ENCODE results near the gene PDZD2.
"Not testable (repeated sequence)": the region's sequence is repeated elsewhere in the genome, so short reads cannot be mapped to it uniquely, and the experiment has no call there.

The PDZD2 gene

DNA sequence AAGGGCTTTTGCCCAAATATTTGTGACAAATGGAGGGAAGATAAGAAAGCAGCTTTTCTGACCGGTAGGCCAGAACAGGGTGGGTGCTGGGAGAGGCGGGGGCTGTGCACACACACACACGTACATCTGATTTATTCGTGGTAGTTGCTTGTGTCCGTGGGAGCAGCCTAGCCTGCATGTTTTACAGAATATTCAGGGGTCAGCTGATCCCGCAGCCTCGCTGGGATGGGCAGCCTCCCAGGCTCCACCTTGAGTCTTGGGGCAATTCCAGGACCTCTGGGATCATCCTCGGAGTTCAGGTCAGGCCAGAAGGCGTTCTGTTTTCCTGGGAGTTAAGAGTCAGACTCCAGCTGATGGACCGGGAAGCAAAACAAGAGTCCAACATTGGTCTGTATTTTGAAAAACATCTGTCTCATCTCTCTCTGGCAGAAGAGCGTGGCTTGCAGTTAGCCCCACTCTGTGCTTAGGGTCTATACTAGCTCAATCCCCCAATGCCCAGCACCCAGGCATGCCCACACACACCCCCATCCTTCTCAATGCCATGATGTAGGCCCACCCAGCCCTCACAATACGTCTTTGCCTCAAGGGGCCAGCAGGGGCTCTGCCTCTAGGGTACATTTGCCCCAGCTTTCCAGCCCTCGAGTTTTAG lies 324.6 kb downstream of the PDZD2 start:
- DNase-seq (ENCODE audit: extremely low read depth in 1 of 2, low read depth in 1 of 2), result no peak

DNA sequence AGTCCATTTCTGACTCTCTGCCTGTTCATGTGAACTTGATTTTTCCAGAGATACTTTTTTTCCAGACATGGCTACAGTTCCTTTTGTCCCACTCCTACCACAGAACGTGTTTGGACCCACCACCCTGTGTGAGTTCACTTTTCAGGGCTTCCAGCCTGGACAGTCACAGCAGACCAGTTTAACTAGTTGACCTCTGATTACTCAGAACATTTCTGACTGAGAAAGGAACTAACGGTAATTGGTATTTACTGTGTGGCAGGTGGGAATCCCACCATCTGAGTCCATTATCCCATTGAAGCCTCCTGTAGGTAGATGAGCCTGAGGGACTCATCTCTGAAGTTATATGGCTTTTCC lies 325.1 kb downstream of the PDZD2 start:
- no peak for DNase-seq (ENCODE audit: extremely low read depth in 1 of 2, low read depth in 1 of 2)

DNA sequence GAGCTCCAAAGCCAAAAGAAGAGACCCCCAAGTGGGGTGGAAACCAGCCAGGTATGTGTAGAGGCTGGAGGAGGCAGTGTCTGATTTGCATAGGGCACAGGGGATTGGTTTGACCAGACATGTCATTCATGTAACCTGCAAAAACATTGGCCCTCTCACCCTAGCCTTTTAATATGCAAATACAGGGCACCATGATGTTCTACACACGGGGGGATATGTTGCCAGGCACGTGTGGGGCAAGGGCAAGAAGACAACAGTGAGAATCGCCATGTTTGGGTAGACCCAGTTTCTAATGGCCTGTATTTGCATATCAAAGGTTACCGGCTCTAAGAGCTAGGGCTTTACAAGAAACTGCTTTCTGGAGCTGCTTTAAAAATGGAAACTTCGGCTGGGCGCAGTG lies 326.3 kb downstream of the PDZD2 start:
- DNase-seq (ENCODE audit: extremely low read depth in 1 of 2, low read depth in 1 of 2), result no peak

DNA sequence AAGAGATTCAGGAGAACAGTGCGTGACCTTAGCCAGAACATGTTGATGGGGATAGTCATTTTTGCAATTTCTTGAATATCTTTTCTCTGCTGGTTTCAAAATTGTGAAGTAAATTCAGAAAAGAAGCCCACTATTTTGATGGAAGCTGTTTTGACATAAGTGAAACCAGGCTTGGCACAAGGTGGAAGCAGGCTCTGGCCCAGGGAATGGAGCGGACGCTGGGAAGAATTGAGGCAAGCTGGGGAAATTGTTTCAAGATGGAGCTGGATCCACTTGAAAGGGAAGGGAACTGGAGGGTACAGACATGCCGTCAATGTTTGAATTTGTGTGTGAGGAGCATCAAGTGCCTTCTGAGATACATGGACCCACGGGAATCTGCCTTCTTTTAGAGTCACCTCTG lies 328.0 kb downstream of the PDZD2 start:
- DNase-seq (ENCODE audit: extremely low read depth in 1 of 2, low read depth in 1 of 2), result no peak

DNA sequence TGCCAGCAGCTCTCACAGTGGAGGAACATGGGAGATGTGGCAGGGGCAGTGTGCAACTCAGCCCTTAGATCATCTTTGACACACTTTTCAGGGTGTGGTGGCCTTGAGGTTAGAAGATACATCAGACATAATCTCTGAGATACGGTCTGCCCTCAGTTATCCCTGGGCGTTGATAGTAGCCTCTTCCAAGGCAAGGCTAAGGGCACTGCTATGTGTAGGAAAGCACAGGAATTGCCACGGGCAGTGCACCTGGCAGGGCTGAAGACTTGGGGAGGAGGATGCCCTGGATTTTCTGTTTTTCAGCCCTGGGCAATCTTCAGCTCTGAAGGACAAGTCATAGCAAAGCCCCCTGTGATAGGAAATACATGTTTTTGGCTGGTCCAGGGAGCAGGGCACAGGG lies 328.5 kb downstream of the PDZD2 start:
- no peak for DNase-seq (ENCODE audit: extremely low read depth in 1 of 2, low read depth in 1 of 2)

DNA sequence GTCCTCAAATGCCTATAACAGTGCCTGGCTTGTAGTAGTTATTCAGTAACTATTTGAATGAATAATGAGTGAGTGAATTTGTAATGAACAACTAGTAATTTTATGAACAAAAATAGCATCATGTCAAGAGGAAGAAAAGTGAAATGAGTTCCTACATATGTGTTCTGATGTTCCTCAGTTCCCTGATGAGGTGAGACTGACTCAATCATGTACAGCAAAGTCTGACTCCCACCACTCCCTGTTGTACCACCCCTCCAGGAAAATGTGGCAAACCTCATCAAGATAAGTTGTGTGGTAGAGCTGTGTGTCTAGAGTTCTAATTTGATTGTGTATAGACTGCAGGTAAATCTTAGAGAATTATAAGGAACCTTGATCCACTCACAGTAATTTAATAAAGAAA lies 333.6 kb downstream of the PDZD2 start:
- no peak for DNase-seq (ENCODE audit: extremely low read depth in 1 of 2, low read depth in 1 of 2)

DNA sequence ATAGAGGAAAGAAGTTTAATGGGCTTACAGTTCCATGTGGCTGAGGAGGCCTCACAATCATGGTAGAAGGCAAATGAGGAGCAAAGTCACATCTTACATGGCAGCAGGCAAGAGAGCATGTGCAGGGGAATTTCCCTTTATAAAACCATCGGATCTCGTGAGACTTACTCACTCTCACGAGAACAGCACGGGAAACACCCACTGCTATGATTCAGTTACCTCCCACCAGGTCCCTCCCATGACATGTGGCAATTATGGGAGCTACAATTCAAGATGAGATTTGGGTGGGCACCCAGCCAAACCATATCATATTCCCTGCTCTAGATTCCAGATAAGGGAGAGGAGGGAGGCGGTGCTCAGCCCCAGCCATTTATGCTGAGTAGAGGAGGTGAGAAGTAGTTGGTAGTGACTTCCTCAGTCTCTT lies 336.3 kb downstream of the PDZD2 start:
- DNase-seq (ENCODE audit: extremely low read depth in 1 of 2, low read depth in 1 of 2), result not testable (repeated sequence)

DNA sequence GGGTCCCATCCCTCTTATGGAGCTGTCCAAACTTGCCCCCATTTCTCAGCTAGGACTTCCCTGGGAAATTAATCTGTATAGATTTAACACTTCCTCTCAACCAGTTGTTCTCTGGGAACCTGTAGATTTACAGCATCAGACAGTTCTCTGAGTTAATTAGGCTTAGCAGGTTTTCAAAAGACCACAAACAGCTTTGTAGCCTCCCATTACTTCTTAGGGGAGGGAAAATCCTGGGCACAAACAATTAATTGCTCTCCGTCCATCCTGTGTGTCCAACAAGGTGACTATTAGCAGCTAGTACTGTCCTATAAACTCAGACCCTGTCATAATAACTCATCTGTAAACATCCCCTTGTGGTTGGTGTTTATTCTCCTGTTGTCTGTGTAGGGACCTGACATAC lies 337.2 kb downstream of the PDZD2 start:
- no peak for DNase-seq (ENCODE audit: extremely low read depth in 1 of 2, low read depth in 1 of 2)

DNA sequence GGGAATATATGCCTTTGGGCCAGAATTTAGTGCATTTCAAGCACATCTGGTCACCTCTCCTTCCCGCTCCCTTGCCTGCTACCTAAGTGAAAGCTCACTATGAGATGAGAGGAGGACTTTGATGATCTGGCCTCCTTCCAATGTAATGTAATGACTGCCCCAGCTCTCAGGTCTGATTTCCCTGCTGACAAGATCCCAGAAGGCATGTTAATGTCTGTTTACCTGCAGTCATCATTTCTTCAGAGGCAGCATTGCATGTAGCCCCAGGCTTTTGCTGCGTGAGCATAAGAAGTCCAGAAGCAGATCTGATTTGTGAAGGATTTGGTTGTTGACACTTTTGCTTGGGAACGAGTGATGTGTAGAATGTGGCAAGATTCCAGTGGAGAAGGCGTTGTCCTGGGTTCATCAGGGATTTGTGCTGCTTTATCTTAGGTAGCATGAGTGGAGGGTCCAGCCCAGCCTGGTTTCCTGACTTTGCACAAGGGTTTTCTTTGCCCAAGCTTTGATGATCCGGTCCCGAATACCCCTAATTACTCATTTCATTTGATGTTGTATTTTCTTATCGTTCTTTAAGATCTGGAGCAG lies 342.5 kb downstream of the PDZD2 start:
- DNase-seq (ENCODE audit: extremely low read depth in 1 of 2, low read depth in 1 of 2), result no peak

DNA sequence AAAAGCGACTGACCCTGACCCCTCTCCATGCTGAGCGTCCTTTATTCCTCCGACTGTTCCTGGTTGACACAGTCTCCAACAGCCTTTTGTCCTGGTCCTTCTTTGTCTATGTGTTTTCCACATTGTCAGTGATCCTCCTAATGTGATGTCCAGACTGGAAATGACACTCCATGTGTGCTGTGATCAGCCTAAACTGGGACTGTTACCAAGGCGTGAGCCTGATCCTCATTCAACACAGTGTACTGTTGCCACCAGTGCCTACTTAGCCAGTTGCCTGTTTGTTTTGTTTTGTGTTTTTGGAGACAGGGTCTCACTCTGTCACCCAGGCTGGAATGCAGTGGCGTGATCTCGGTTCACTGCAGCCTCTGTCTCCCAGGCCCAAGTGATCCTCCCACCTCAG lies 343.1 kb downstream of the PDZD2 start:
- DNase-seq (ENCODE audit: extremely low read depth in 1 of 2, low read depth in 1 of 2), result no peak

DNA sequence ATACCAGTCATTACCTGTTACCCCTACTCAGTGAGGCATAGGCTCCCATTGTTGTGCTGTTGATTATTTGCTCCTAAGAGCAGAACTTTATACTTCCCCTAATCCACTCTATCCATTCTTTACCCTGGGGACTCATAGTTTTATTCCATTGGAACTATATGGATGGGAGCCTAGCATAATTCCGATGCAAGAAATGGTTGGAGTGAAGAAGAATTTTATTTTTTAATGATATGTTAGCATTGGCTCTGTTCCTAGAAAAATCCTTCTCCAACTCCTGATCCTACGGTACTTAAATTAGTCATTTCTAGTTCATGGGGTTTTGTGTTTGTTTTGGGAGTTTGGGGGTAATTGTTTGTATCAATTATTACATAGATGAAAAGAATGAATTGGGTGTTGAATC lies 343.7 kb downstream of the PDZD2 start:
- DNase-seq (ENCODE audit: extremely low read depth in 1 of 2, low read depth in 1 of 2), result no peak

DNA sequence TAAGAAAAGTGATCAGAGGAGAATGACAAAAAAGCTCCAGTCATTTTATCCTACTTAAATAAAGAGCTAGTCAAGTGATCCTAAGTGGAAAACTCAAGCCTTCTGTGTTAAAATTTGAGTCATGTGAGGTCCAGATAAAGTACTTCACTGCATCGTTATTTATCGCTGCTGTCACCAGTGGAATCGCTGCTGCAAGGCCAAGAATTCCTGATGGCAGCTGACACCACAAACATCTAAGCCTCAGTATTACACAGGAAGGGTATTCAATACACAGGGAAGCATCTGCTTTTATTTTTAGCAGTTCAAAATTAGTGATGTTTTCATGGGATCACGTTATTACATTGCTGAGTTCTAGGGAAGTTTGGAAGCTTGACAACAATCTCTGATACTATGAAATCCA lies 344.9 kb downstream of the PDZD2 start:
- no peak for DNase-seq (ENCODE audit: extremely low read depth in 1 of 2, low read depth in 1 of 2)

DNA sequence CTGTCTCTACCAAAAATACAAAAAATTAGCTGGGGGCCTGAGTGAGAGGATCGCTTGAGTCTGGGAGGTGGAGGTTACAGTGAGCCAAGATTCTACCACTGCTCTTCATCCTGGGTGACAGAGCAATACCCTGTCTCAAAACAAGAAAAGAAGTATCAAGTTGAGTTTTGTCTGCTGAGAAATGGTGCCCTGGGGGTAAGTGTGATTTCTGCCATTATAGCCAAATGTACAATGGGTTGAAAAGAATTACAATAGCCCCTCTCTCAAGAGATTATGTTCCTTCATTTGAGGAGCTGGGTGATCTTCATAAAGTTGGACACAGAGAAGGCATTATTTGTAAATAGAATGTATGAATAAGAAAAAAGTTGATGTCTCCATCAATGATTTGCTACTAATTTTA lies 345.8 kb downstream of the PDZD2 start:
- no peak for DNase-seq (ENCODE audit: extremely low read depth in 1 of 2, low read depth in 1 of 2)

DNA sequence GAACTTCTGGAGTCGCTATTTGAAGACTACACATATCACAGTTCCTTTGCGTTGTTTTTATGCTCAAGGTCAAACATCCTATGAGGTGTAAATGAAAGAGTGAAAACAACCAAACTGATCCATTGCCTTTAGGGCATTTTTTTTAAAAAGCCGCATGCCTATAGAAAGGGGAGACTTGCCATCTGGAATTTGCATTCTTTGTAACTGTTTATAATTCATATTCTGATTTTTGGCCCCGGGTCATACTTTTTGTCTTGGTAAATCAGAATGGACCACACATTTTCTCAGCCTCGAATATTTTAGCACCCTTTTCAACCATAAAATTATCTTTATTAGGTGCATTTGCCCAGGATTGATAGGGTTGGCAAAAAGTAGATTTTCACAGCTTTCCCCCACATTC lies 347.2 kb downstream of the PDZD2 start:
- DNase-seq (ENCODE audit: extremely low read depth in 1 of 2, low read depth in 1 of 2), result no peak

DNA sequence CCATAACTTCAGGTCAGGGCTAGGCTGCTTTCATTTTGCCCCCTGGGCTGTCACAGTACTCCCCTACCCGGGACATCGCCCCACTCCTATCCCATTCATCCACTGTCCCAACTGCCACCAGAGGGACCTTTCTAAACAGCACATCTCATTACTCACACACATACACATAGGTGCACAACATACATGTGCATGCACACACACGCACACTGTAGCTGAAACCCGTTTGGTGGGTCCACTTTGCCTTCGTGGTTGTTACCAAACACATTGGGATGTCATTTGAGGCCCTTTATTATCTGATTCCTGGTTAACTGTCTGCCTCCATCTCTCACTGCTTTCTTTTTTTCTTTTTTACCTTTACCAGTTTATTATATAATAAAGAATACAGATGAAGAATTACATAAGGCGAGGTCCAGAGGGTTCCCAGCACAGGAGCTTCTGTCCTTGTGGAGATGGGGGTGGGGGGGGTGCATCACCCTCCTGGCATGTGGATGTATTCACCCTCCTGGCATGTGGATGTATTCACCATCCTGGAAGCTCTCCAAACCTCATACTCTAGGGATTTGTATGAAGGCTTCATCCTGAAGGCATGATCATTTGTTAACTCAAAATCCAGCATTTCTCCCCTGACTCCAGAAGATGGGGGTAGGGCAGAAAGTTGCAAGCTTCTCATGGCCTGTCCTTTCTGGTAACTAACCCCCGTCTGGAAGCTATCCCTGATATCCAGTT lies 349.2 kb downstream of the PDZD2 start:
- no peak for DNase-seq (ENCODE audit: extremely low read depth in 1 of 2, low read depth in 1 of 2)

DNA sequence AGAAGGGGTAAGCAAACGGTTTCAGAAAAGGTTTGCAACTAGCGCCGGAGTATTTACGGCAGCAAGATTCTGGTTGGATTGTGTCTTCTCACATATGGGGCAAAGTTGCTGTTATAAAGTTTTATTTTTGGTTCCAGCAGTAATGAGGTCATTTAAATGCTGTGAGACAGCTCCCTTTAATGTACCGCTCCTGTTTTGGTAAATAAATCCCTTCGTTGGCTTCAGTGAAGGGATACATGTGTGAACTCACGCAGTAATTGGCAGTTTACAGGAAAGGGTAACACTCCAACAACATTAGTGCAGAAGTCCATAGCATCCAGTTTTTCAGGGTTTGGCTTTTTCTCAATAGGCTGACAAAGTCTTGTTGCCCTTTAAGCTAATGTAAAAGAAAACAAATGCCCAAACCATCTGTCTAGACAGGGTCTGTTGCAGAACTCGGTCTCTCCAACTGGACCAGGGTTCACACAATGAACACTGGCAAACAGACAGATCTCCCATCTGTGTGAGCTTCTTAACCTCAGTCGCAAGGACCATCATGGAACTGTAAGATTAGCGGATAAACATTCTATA lies 351.2 kb downstream of the PDZD2 start:
- no peak for DNase-seq (ENCODE audit: extremely low read depth in 1 of 2, low read depth in 1 of 2)

DNA sequence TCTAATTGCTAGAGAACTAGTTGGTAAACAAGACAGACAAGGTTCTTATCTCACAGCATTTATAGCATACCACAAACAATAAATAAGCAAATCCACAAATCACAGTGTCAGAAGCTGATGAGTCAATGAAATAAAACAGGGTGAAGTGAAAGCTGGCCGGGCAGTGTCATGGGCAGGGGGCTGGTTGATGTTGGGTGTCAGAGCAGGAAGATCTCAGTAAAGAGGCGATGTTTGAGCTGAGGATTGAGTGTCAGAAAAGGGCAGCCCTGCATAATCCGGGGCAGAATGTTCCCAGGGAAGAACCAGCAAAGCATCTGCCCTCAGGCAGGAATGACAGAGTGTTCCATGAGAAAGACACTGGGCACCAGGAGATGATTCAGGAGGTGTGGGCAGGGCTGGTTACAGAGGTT lies 351.8 kb downstream of the PDZD2 start:
- no peak for DNase-seq (ENCODE audit: extremely low read depth in 1 of 2, low read depth in 1 of 2)

DNA sequence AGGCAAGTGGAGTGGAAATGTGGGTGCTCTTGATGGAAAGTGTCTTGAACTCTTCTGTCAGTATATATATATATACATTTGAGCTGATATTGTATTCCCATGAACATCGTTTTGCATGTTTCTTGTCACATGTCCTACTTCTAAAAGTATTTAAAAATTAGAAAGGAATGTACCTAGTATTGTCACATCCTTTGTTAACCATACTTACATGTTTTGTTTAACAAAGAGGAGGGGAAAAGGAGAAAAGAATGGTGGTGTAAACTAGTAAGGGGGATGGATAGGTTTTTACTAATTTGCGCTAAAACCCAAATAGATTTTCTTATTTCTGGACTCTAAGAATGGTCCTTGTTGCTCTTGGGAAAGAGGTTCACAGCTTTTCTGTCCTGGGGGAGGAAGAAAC lies 353.4 kb downstream of the PDZD2 start:
- DNase-seq (ENCODE audit: extremely low read depth in 1 of 2, low read depth in 1 of 2), result no peak

DNA sequence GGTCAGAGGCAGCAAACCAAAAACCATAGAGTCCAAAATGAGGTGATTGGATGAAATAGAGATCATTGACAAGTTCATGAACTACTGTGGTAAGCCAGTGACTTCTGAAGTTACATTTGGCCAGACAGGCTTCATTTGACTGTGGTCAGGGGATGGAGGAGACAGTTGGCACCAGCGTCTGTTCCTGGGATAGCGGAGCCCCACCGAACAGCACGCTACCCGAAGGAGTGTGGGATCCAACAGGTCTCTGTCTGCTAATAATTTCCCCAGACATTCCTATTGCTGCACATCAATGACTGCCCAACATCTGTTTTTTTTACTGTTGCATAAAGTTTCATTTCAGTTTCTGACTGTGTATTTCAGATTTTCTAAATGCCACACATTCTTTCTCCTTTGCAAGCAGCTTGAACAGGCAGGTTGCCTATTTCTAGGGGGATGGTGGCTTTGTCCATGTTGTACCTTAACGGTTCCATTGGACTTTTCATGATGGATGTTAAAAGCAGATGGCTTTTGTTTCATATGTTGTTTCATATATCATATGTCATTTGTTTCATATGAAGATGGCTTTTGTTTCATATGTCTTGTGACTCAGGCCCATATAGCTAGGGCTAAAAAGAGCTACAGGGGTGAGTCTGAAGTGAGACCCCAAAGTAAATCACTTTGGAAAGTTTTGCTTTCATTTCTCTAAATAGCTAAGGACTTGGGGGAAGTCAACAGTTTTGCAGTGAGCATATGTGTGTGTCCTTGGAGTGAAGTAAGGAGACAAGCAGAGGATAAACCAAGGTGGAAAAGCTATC lies 354.4 kb downstream of the PDZD2 start:
- no peak for DNase-seq (ENCODE audit: extremely low read depth in 1 of 2, low read depth in 1 of 2)

DNA sequence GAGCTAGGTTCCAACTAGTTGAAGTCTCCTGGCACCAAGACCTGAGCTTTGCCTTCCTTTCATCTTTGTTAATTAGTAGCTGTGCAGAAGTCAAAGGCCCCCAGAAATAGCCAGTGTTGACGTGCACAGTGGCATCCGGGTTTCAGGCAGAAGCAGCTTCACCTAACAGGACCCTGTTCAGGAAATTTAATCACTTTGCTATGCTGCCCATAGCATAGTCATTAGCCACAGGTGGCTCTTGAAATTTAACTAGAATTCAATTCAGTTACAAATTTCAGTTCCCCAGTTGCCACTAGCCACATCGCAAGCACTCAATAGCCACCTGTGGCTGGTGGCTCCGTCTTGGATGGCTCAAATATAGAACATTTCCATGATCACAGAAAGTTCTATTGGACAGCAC lies 356.1 kb downstream of the PDZD2 start:
- DNase-seq (ENCODE audit: extremely low read depth in 1 of 2, low read depth in 1 of 2), result no peak

DNA sequence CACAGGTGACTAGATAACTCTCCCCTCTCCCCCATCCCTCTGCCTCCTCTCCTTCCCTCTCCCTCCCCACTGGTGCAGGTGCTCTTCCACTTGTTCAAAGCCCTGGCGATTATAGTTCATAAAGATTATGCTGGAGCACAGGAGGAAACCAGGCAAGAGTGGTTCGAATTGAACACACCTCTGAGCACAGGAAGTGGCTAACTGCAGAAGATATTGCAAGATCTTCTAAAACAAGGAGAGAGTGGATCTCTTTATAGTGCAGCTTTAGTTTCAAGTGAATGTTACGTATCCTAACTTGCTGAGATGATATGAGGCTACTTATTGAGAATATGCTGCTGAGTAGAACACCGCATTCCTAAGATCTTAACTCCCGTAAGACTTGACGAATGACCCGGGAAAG lies 356.8 kb downstream of the PDZD2 start:
- no peak for DNase-seq (ENCODE audit: extremely low read depth in 1 of 2, low read depth in 1 of 2)

Measured in stimulated activated CD8-positive, alpha-beta memory T cell treated with anti-CD3 and anti-CD28 coated beads, Interleukin-7, amount 100 ng/mL, for 48 hours (primary cell).